Measurements from ENCODE around the gene MCF2.
A peak's percentile ranks its signal among the peaks of the same experiment; 100 is the strongest.
"Not testable (repeated sequence)": the region's sequence is repeated elsewhere in the genome, so short reads cannot be mapped to it uniquely, and the experiment has no call there.

The MCF2 gene, protein sequence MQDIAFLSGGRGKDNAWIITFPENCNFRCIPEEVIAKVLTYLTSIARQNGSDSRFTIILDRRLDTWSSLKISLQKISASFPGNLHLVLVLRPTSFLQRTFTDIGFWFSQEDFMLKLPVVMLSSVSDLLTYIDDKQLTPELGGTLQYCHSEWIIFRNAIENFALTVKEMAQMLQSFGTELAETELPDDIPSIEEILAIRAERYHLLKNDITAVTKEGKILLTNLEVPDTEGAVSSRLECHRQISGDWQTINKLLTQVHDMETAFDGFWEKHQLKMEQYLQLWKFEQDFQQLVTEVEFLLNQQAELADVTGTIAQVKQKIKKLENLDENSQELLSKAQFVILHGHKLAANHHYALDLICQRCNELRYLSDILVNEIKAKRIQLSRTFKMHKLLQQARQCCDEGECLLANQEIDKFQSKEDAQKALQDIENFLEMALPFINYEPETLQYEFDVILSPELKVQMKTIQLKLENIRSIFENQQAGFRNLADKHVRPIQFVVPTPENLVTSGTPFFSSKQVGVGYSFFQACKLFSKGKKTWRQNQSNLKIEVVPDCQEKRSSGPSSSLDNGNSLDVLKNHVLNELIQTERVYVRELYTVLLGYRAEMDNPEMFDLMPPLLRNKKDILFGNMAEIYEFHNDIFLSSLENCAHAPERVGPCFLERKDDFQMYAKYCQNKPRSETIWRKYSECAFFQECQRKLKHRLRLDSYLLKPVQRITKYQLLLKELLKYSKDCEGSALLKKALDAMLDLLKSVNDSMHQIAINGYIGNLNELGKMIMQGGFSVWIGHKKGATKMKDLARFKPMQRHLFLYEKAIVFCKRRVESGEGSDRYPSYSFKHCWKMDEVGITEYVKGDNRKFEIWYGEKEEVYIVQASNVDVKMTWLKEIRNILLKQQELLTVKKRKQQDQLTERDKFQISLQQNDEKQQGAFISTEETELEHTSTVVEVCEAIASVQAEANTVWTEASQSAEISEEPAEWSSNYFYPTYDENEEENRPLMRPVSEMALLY

DNA sequence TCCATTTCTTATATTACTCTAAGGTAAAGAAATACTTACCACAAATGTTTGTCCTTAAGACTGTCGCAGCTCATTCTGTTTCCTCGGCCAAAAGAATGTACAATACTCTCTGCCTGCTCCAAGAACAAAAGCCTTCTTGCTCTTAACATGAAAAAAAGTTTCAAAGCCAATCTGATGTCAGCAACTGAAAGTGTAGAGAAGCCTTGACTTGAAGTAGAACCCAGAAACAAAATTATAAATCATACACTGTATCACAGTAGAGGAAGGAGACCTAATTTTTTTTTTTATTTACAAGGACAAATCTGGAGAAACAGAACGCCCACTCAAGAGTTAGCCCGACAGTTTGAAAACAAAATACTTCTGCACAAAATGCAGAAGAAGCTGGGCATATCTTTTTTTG lies at the start of gene MCF2:
MCF2 (minus strand) TSS at position 101 of the 400 bp plus-strand sequence. CDS start 56,423 bp downstream, outside the sequence.
- no peak for DNase-seq (ENCODE audit: low read depth)

DNA sequence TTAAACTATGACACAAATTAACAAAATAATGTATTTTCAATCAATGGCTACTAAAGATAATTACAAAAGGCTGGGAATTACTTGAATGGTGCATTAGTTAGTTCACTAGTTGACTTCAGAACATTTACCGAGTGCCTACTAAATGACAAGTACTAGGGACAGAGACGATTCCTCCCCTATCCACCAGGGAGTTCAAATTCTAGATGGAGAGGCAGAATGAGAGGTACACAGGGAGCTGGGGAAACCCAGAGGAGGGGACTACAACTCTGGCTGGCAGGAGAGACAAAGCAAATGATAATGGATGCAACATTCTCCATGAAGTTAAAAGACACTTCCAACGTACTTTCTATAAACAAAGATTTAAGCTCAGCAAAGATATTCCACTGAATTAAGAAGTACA lies 43.1 kb upstream of the MCF2 start:
- DNase-seq (ENCODE audit: low read depth), result no peak

DNA sequence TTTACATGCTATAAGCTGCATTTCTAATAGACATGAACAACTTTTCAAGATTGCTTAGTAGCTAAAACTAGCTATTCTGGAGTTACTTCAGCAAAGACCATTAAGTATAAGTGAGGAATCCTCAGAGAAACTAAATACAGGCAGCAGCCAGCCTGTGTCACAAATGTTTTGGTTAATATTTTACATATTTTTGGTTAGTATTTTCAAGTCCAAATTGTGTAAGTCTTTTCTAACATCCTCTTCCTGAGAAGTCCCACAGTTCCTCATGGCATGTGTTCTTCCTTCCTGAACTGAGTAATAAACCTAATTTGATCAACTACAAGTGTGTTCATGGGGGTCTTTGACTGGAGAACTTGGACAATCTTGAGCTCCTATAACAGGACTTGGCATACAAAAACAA lies 42.4 kb upstream of the MCF2 start:
- no peak for DNase-seq (ENCODE audit: low read depth)

DNA sequence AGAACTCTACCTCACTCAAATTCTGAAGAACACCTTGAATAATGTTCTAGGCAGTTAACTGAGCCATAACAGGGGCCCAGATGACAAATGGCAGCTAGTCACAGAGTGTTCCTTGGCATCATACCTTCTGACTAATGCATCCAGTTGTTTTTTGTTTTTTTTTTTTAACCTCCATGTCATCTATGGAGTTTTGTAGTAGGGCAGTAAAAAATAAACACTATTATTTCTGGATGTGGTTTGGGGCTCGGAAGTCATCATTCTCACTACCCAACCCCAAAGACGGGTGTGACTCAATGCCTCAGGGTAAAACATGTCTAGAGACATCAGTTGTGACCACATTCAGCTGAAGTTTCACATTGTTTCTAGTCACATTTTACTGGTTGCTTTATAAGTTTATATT lies 31.2 kb upstream of the MCF2 start:
- DNase-seq (ENCODE audit: low read depth), result peak; percentile 26

DNA sequence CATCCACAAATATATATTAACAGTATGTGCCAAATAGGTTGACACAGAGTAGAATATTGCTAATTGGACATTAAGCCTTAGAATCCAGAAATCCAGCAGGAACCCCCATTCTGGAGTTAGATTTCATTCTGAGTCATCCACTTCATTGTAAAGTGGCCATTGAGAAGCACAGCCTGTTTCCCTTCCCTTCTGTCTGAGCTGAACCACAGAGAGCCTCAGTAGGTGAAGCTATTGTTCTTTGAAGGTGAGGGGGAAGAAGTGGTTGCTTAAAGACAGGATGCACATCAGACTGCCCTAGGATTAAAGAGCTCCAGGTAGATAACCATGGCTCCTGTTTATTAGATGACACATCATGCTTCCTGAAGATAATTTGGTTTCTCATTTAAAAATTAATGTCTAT lies 30.6 kb upstream of the MCF2 start:
- peak; percentile 14 for DNase-seq (ENCODE audit: low read depth)

DNA sequence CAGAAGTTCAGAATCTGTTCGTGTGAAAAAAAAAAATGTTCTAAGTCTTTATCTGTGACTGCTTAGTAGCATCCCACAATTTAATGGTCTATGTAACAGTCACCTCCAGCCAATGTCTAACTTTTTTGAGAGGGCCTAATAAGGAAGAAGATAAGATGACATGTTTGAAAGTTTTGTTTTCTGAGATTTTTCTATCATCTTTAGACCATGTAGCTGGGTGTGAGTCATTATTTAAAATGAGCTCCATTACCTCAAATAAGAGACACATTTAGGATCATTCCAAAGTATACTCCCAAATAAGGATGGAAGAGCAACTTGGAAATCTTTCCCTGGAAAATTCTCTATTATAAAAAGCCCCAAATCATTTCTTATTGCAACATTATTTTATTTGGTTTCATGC lies 28.2 kb upstream of the MCF2 start:
- DNase-seq (ENCODE audit: low read depth), result no peak

DNA sequence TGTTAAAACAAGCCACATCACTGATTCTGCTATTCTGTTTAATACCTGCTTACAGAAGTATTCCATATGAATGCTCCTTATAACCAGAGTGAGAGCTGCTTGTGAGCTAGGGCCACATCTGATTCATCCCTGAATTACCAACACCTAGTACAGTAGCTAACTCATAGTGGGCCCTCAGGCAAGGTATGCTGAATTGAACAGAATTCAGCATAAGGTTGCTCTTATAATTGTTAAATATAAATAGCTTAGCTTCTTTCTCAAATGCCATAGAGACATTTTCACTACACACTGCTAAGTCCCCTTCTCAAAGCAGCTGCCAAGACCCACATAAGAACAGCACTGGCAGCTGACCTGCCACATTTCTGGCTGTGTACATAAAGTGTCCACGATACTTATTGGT lies 27.0 kb upstream of the MCF2 start:
- no peak for DNase-seq (ENCODE audit: low read depth)

DNA sequence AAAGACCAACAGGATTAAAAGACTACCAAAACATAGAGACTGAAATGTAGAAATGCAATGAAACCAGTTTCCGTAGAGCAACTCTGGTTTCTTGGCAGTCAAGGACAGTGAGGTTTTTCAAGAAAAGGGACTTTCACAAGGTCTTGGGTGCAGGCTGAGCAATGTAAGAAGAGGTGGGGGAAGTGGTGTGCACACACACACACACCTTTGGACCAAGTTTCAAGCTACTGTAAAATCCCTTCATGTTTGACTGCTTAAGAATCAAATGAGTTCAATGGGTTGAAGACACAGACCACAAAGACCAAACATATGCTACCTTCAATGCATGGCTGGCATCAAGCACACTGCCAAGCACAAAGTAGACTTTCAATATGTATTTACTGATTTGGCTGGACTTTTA lies 17.8 kb upstream of the MCF2 start:
- DNase-seq (ENCODE audit: low read depth), result no peak

DNA sequence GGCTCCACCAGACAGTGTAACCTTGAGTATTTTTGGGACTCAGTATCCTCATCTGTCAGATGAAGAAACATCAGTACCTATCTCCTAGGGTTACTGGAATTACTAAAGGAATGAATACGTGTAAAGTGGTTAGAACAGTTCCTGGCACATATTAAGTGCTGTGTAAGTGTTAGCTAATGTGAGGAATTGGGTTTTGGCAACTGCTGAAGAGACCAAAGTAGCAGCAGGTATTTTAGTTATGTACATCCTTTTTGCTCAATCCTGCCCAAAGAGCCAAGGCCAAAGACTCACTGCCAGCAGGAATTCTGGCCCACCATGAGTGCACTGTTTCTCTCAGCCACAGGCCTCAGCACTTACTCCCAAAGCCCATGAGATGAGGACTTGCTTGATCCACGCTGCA lies 16.7 kb upstream of the MCF2 start:
- DNase-seq (ENCODE audit: low read depth), result peak; percentile 12

DNA sequence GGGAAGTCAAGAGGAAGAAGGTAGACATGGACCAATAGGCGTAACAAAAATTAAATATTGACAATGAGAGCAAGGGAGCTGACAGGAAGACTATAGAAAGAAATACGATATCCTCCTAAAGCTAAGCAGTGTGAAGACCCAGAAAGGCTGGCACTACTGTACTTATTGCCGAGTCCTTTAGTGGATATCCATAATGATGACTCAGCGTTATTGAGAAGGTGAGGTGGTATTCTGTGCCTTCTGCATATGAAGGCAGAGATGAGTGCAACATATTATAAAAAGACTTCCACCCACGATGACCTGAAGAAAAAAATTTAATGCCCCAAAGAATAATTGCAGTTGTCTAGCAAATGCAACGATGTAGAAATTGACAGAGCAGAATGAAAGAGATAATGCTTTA lies 13.0 kb upstream of the MCF2 start:
- no peak for DNase-seq (ENCODE audit: low read depth)

DNA sequence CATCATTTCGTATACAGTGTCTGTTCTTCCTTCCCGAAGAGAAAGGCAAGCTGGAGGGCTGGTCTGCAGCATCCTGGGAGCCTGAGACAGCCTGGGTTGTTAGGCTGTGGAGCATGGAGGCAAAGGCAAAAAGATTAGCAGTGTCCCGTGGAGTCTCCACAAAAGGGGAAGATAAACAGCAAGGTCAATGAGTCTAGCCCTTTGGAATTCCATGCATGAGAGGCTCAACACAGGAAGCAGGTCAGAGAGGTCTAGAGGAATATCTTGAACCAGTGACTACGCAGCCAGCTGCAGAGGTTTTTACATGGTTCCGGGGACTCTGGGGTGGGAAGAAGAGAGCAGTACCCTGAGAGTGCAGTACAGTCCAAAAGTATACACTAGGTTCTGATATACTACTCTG lies 12.2 kb upstream of the MCF2 start:
- peak; percentile 57 for DNase-seq (ENCODE audit: low read depth)

DNA sequence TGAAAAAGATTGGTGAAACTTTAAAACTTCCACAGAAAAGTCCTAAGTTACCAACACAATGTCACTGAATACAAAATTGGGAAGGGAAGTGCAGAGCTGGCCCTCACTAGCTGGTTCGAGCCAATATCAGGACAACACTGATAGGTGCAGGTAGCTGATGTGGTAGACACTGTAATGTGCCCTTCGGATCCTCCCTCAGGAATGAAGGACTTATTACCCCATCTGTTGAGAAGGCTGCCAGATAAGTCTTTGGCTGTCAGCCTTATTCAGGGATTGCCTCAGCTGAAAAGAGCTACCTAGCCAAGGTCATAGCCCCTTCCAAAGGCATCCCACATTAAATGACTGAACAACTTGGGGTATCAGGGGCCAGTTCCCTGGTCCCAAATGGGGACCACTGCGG lies 5.3 kb downstream of the MCF2 start:
- no peak for DNase-seq (ENCODE audit: low read depth)

DNA sequence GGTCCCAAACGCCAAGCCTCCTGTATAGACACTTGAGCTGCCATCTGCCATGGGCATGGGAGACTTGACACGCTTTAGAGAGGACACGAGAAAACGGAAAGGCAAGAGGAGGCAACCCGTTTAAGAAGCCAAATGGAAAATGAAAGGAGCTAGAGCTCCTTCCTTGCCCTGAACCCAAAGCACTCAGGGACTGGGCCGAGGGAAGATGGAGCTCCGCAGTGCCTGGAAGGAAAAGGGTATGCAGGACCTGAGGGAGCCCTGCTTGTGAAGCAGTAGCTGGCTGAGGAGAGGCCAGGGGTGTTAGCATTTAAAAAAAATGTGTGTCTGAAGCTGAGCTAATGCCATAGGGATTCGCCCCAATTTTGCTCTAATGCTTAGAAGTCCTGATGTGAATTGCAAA lies 15.1 kb downstream of the MCF2 start:
- DNase-seq (ENCODE audit: low read depth), result no peak

DNA sequence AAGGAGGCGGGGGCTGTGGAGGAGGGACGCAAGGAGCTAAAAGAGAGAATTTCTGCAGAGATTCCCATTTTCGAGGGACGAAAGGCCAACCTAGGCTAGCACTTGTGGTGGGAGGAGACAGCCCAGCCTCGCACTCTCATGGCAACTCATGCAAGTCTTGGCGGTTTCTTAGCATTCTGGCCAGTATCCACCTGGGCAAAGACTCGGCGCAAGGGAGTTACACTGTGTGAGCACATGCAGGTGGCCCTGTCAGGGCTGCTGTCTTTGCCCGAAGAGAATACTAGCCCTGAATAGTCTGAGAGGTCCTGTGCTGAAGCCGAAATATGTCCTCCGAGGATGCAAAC lies 15.5 kb downstream of the MCF2 start:
- DNase-seq (ENCODE audit: low read depth), result peak; percentile 2

DNA sequence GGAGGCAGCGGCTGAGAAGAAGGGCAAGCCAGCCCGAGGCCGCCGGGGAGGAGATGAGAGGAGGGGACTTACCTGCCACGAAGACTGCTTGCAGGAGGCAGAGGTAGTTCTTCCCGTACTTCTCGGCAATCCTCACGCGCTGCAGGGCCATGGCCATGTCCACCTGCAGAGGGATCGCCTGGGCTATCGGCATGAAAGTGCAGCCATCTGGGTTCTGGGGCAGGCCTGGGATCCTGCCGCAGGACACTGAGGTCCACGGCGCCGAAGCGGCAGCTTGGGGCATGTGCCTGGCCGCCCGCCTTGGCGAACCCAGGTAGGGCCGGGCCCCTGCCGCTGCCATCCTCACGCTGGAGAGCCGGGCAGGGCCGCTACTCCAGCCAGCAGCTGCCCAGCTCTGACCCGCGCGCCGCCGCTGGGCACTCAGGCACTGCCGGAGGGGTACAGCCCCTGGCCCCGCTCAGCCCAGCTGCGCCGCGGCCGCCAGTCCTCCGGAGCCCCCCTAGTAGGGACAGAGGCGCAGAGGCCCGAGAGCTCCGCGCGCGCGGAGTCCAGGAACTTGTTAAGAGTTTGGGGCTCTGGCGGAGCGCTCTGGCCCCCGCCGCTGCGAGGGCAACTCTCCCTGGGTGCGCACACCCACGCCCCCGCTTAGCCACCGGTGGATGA lies 16.0 kb downstream of the MCF2 start:
- peak; percentile 1 for DNase-seq (ENCODE audit: low read depth)

DNA sequence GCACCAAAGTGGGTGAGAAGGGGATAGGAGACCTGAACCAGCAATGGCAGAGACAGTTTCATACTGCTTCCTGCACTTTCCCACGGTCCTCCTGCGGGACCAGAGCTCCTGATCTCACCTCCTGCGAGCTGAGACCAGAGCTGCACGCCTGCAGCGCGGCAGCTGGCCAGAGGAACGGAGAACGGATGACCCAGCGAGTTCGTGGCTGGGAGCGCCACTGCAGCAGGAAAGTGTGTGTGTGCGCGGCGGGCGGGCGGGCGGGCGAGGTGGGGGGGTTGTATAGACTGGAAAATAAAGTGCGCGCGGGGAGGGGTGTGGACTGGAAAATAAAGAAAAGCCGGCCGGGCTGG lies 16.5 kb downstream of the MCF2 start:
- DNase-seq (ENCODE audit: low read depth), result peak; percentile 5

DNA sequence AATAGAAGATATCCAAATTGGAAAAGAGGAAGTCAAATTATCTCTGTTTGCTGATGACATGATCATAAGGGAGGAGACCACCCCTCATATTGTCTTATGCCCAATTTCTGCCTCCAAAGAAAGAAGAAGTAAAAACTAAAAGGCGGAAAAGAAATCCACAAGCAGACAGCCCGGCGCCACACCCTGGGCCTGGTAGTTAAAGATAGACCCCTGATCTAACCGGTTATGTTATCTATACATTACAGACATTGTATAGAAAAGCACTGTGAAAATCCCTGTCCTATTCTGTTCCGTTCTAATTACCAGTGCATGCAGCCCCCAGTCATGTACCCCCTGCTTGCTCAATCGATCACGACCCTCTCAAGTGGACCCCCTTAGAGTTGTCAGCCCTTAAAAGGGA lies 22.8 kb downstream of the MCF2 start:
- DNase-seq (ENCODE audit: low read depth), result not testable (repeated sequence)

DNA sequence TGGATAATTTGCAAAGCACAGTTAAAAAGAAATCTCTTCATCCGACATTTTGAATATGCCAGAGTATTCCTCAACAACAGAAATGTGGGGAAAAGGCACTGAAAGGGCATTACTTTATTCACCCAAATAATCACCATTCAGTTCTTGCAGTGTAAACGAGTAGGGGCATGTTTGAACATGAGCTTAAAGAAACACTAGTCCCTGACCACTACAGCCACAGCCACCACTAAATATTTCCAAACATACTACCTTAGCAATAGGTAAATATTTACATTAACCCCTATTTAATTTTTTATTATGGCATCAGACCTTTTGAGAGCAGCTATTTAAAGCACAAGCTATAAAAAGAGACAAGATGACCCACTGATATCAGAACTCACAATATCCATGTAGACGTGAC lies 27.6 kb downstream of the MCF2 start:
- DNase-seq (ENCODE audit: low read depth), result no peak

DNA sequence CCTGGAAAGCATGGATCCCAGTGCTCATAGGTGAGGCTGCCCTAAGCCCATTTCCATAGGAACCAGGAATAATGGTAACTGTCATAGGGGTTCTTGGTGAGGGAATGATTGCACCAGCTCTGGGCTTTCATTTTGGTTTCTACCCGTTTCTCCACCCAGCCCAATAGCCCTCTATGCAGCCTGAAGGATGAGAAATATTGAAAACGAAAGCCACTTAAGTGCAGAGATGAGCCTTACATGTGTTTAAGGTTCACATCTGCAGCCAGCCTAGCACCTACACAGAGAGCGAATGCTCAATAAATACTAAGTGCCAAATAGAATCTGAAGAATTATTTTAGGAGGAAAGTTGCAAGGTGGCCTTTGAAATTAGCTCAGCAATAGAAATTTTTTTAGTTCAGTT lies 60.4 kb downstream of the MCF2 start:
- DNase-seq (ENCODE audit: low read depth), result no peak

DNA sequence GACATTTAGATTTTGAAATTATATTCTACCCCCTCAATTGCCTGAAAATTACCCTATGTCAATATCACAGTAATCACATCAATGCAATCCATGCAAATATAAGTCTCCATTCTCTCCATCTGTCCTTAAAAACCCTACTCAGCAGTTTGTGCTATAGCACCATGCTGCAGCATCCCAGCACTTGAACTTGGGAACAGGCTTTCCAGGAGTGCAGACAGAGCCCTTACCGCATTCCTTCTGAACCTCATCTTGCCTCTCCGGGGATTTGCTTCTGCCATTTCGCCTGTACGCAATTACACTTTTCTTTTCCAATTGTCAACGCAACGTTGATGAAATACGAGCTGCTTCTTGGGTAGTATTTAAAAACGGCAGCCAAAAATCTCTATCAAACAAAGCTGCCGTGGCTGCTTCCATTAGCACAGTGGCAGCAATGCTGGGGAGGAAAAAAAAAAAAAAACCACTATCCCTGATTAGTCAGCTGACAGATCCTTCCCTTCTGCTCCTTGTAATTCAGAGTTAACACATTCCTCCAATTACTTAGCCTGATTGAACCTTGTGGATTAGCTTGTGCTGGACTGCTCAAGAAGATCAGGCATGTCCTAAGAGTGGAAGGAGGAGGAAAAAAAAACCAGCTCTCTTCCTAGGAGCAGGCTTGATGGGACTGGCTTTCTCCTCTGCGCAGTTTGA lies 65.6 kb downstream of the MCF2 start:
- peak; percentile 0 for DNase-seq (ENCODE audit: low read depth)

DNA sequence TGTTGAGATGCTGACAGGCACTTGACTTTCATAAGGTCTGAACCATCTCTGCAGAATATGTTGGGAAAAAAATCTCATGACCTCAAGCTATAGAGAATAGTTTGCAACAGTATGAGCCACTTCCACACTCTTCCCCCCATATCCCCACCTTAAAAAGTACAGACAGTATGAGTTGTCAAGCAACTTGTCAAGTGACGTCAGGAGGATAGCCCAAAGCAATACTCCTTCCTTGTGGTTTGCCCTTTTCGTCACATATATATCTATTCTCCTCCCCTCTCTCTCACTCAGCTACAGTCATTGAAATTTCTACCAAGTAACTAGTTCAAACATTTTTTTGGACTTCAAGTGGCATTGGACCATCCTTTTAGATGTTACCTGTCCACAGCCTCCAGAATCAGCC lies 67.7 kb downstream of the MCF2 start:
- no peak for DNase-seq (ENCODE audit: low read depth)

DNA sequence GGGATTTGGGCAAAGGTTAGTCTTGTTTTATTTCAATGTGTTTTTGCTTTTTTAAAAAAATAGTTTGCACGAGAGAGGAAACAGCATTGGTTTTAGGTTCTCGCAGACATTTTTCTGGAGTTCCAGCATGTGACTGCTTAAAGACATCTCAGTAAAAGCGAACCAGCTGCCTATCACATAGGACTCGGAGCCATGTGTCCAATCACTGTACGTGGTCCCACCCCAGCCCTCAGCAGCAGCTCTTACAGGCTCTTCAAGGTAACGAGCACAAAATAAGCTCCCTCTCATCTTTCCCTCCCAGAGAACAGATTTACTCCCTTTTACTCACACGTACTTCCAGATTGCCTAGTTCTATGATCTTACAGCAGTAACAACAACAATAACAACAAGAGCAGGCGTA lies 68.7 kb downstream of the MCF2 start:
- DNase-seq (ENCODE audit: low read depth), result peak; percentile 0
